Natural killer cell treated with Interleukin-12 subunit alpha and Interleukin-12 subunit beta and Interleukin-15 and Interleukin-18, amount 100 ng/mL, for 72 hours (primary cell): ENCODE data around the gene NOS1AP. TPM values are rescaled to one million over a fixed set of nuclear protein-coding genes. Genes with fewer than 3 reads are reported as not detected.
"Not testable (repeated sequence)": the region's sequence is repeated elsewhere in the genome, so short reads cannot be mapped to it uniquely, and the experiment has no call there.

Experiments
- ATAC-seq, 2 donors: fragments of 150-1000 bp; cut with Tn5 transposase in 1 of 2; sonication (Bioruptor Pico), chemical (Tn5 transposase) in 1 of 2; 2 replicates each; pipeline ENCODE4 v1.10.0; 2021
- DNase-seq: peaks from one replicate; pipeline ENCODE4 v3.0.0; 2022; ENCODE audit warnings: low spot score
- H3K27ac Mint-ChIP-seq, 2 donors: 1 replicate in 1 of 2; 2 replicates in 1 of 2; pipeline ENCODE4 v1.8.0; 2022; ENCODE audit warnings: mixed read lengths in 2 of 2, mild to moderate bottlenecking in 1 of 2, moderate library complexity in 1 of 2
- H3K27me3 Mint-ChIP-seq, 2 donors: 1 replicate in 1 of 2; 2 replicates in 1 of 2; pipeline ENCODE4 v1.8.0; 2022; ENCODE audit warnings: mixed read lengths in 2 of 2
- H3K36me3 Mint-ChIP-seq: one replicate; pipeline ENCODE4 v1.8.0; 2022; ENCODE audit warnings: mixed read lengths
- H3K4me1 Mint-ChIP-seq, 2 donors: 1 replicate in 1 of 2; 2 replicates in 1 of 2; pipeline ENCODE4 v1.8.0; 2022; ENCODE audit warnings: low read depth in 2 of 2, mixed read lengths in 2 of 2, mild to moderate bottlenecking in 1 of 2
- H3K4me3 Mint-ChIP-seq: one replicate; pipeline ENCODE4 v1.8.0; 2022; ENCODE audit warnings: mixed read lengths
- H3K9me3 Mint-ChIP-seq: 2 replicates; pipeline ENCODE4 v1.8.0; 2022; ENCODE audit warnings: mixed read lengths
- total RNA-seq, 2 donors: library from RNA; stranded (reverse); gene quantifications; one replicate each; pipeline ENCODE4 v1.2.3, GENCODE V29; 2022

Gene NOS1AP
- total RNA-seq, 2 donors from 2014 or later, result 0.12 TPM; not detected in 1

DNA sequence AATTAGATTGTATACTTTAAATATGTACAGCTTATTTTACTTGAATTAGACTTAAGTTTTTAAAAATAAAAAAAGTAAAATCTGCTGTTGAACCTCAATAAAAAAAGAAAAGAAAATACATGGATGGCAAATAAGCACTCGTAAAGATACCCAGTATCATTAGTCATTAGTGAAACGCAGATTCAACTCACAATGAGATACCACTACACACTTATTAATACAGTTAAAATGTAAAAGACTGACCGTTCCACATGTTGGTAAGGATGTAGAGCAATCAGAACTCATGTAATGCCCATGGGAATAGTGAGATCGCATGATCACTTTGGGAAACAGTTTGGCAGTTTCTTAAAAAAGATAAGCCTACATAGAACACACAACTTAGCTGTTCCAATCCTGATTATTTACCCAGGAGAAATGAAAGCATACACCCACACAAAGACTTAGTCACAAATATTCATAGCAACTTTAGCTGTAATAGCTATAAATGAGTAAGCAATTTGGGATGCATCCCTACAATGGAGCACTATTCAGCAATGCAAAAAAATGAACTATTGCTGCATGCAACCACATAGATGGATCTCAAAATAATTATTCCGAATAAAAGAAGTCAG, 335.2 kb downstream of the NOS1AP start:
- H3K4me3 Mint-ChIP-seq, result peak overlapping the region; percentile 72
- DNase-seq, result no peak

DNA sequence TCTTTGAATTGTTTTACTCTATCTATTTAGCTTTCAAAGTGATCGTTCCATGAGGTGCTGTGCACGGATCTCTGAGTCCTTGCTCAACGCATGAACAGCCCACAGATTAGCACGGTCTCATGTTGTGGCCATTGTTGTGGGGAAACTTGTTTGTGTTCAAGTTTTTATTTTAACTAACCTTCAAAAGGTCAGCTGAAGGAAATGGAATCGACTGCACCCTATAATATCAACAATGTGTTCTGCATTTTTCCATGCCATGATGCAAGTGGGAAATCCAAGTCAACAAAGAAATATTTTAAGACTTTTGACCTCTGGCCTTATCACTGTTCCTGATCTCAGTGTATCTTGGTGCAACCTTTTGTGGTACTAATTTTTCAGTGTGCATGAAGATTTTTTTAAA, 336.3 kb downstream of the NOS1AP start:
- no peaks in the 10 kb centered on the region for H3K36me3 Mint-ChIP-seq
- DNase-seq (no peak), ATAC-seq (peak in 1 of 2 donors; percentile 61)
- peak overlapping the region; percentile 93 to 94 for H3K27ac Mint-ChIP-seq
- peak overlapping the region; percentile 72 for H3K4me3 Mint-ChIP-seq
- H3K9me3 Mint-ChIP-seq, result no peaks in the 10 kb centered on the region
- H3K4me1 Mint-ChIP-seq, result peaks cover 59 to 63% of the 10 kb centered on the region in 2 donors
- H3K27me3 Mint-ChIP-seq, result no peaks in the 10 kb centered on the region

More for the DNA sequence above, 335.2 kb downstream of the NOS1AP start:
- no peaks in the 10 kb centered on the region for H3K27me3 Mint-ChIP-seq
- peaks cover 58 to 61% of the 10 kb centered on the region in 2 donors for H3K4me1 Mint-ChIP-seq
- H3K9me3 Mint-ChIP-seq, result no peaks in the 10 kb centered on the region
- no peak for ATAC-seq
- peak overlapping the region; percentile 93 to 94 for H3K27ac Mint-ChIP-seq
- H3K36me3 Mint-ChIP-seq, result no peaks in the 10 kb centered on the region

DNA sequence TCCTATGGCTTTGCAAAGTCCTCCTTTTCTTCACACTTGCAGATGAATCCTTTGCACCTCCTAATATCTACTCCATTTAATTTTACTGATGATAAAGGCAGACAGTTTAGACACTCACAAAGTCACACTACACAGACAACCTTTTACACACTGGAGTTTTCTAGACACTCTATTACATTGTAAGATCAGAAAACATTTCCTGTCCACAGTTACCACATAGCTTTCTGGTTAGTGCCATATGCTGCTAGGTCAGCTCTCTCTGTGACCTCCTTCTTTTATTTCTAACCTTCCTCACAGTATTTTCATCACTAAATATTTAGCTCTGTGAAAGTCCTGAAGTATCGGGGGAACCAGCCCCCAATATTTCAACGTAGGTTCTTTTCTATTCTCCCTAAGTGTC, 337.3 kb downstream of the NOS1AP start:
- peak overlapping the region; percentile 93 to 94 for H3K27ac Mint-ChIP-seq
- ATAC-seq (peak; percentile 67 to 71), DNase-seq (no peak)
- peaks cover 62 to 67% of the 10 kb centered on the region in 2 donors for H3K4me1 Mint-ChIP-seq
- no peaks in the 10 kb centered on the region for H3K36me3 Mint-ChIP-seq
- H3K4me3 Mint-ChIP-seq, result peak overlapping the region; percentile 98
- H3K27me3 Mint-ChIP-seq, result no peaks in the 10 kb centered on the region
- H3K9me3 Mint-ChIP-seq, result no peaks in the 10 kb centered on the region

DNA sequence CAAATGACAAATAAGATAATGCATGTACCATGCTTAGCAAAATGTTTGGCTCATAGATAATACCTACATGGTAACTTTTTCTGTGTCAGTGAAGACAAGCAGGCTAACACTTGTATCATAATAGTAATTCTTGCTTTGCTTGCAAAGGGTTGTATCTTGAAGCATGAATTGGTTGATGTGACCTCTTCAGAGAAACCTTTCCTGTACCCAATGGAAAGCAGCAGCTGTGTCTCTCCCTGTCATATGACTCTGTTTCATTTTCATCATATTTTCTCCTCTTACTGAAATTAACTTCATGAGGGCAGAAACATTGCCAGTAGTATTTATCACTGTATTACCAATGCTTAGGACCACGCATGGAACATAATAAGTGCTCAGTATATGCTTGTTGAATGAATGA, 338.0 kb downstream of the NOS1AP start:
- H3K4me3 Mint-ChIP-seq, result peak overlapping the region; percentile 98
- H3K36me3 Mint-ChIP-seq, result no peaks in the 10 kb centered on the region
- peaks cover 67% of the 10 kb centered on the region in 2 donors for H3K4me1 Mint-ChIP-seq
- ATAC-seq (no peak), DNase-seq (no peak)
- no peaks in the 10 kb centered on the region for H3K9me3 Mint-ChIP-seq
- H3K27me3 Mint-ChIP-seq, result no peaks in the 10 kb centered on the region
- peak overlapping the region; percentile 93 to 94 for H3K27ac Mint-ChIP-seq

DNA sequence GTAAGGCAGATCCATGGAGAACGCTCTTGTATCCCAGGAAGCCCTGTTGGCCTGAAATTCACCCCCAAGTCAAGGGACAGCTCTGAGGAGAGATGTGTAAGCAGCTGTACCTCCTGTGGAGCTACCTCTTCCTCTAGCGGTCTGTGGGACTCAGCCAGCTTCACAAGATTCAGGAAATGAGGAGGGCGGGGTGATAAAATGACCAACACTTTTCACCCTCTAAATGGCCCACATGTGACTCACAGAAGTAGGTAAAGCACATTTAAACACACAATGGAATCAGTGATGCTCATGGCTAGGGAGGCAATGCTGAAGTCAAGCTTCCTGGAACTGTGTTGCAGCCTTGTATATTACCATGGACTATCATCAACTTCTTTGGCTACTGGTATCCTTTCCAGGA, 342.5 kb downstream of the NOS1AP start, which contains the start of gene SH2D1B:
SH2D1B (minus strand) TSS at position 135 of the 400 bp plus-strand sequence; CDS start at position 15, 120 bp downstream.
- H3K4me3 Mint-ChIP-seq, result peak within 1 kb of the TSS; percentile 98
- H3K9me3 Mint-ChIP-seq, result no peaks in the 10 kb centered on the region
- H3K27ac Mint-ChIP-seq, result peak within 1 kb of the TSS; percentile 93 to 94

DNA sequence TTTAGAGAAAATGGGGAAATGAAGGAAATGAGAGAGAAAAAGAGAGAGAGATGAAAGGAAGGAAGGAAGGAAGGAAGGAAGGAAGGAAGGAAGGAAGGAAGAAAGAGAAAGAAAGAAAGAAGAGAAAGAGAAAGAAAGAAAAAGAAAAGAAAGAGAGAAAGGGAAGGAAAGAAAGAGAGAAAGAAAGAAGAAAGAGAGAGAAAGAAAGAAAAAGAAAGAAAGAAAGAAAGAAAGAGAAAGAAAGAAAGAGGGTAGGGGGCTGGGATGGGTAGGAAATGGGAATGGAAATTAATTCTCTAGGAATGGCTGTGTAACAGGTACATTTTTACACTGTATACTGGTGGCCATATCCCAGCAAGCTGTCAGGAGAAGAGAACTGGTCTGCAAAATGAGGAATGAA, 346.7 kb downstream of the NOS1AP start:
- Mint-ChIP-seq H3K4me3 (no peak overlapping the region), H3K27ac (peak overlapping the region; percentile 40 to 78), H3K36me3 (no peaks in the 10 kb centered on the region), H3K9me3 (no peaks in the 10 kb centered on the region), H3K27me3 (no peaks in the 10 kb centered on the region), H3K4me1 (peaks cover 57 to 63% of the 10 kb centered on the region in 2 donors)
- DNase-seq, result no peak
- no peak for ATAC-seq

More for the DNA sequence above, 342.5 kb downstream of the NOS1AP start, which contains the start of gene SH2D1B:
- DNase-seq (peak; percentile 84), ATAC-seq (peak; percentile 90 to 91)
- no peaks in the 10 kb centered on the region for H3K27me3 Mint-ChIP-seq
- peaks cover 59 to 65% of the 10 kb centered on the region in 2 donors for H3K4me1 Mint-ChIP-seq
- no peaks in the 10 kb centered on the region for H3K36me3 Mint-ChIP-seq

DNA sequence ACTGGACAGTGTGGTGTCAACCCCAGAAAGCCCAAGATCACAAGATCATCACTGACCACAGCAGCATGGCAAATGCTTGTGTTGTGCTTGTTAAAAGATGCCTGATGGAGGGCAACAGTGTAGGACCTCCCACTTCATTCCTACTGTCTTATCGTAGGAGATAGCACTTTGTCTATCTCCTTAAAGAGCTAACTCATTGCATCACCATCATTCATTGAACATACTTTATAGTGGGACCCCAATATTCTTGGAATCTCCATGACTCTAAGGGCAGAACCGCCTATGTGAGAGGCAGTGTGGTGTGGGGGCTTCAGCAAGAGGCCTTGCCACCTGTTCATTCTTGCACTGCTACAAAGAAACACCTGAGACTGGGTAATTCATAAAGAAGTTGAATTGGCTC, 347.4 kb downstream of the NOS1AP start:
- H3K9me3 Mint-ChIP-seq, result no peaks in the 10 kb centered on the region
- no peaks in the 10 kb centered on the region for H3K27me3 Mint-ChIP-seq
- ATAC-seq, result no peak
- DNase-seq, result no peak
- peaks cover 57 to 63% of the 10 kb centered on the region in 2 donors for H3K4me1 Mint-ChIP-seq
- no peaks in the 10 kb centered on the region for H3K36me3 Mint-ChIP-seq
- no peak overlapping the region for H3K4me3 Mint-ChIP-seq
- H3K27ac Mint-ChIP-seq, result peak overlapping the region in 1 of 2 donors; percentile 45

DNA sequence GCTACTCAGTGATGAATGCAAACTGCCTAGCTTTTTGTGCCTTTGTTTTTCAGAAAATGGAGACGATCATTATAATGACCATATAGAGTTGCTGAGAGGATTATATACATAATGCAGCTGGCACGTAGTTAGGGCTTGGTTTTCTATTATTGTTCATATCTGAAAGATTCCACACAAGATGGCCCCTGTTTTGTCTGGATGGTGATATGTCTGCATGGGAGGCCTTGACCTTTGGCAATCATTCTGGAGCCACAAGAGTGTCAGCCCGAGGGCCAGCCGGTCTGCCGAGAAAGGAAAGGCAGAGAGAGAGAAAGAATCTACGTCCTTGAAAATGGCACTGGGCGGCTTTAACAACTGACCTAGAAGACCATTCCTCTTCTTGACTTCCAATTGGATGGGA, 348.2 kb downstream of the NOS1AP start:
- peaks cover 53 to 59% of the 10 kb centered on the region in 2 donors for H3K4me1 Mint-ChIP-seq
- peak overlapping the region in 1 of 2 donors; percentile 45 for H3K27ac Mint-ChIP-seq

DNA sequence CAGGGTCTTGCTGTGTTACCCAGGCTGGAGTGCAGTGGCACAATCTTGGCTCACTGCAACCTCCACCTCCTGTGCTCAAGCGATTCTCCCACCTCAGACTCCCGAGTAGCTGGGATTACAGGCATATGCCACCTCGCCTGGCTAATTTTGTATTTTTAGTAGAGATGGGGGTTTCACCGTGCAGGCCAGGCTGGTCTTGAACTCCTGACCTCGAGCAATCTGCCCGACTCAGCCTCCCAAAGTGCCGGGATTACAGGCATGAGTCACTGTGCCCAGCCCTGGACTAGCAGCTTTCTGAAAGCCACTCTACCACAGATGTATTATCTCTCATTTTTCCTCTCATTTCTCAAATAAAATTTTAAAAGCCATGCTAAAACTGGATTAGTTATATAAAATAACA, 349.1 kb downstream of the NOS1AP start:
- H3K27me3 Mint-ChIP-seq, H3K27ac Mint-ChIP-seq, DNase-seq, H3K36me3 Mint-ChIP-seq, H3K9me3 Mint-ChIP-seq, ATAC-seq, H3K4me3 Mint-ChIP-seq: not testable (repeated sequence)
- H3K4me1 Mint-ChIP-seq, result peaks cover 47 to 55% of the 10 kb centered on the region in 2 donors

More for the DNA sequence above, 348.2 kb downstream of the NOS1AP start:
- ATAC-seq (no peak), DNase-seq (no peak)
- no peaks in the 10 kb centered on the region for H3K27me3 Mint-ChIP-seq
- H3K36me3 Mint-ChIP-seq, result no peaks in the 10 kb centered on the region
- no peaks in the 10 kb centered on the region for H3K9me3 Mint-ChIP-seq
- no peak overlapping the region for H3K4me3 Mint-ChIP-seq

DNA sequence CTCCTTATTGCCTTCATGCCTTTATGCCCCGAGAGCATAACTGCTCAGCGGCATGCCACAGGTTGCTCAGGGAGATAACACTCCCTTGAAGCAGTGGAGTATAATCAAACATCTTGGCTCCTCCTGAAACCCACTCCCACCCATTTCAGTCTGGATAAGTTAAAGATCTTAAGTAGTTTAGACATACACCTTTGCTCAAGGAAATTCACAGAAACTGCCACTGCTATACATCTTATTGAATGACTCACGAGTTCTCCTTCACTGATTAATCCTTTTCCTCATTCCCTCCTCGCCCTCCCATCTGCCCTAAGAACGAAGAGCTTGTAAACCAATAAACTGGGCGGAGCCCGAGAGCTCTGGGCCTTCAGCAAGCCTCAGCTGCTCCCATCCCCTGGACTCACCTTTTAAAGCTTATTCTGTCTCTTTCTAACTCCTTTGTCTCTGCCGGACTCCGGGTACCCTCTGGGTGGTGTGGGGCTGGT, 350.0 kb downstream of the NOS1AP start:
- H3K27ac Mint-ChIP-seq, result peak overlapping the region; percentile 85 to 94
- ATAC-seq, DNase-seq, H3K9me3 Mint-ChIP-seq, H3K4me3 Mint-ChIP-seq, H3K36me3 Mint-ChIP-seq, H3K27me3 Mint-ChIP-seq: not testable (repeated sequence)
- peaks cover 47 to 51% of the 10 kb centered on the region in 2 donors for H3K4me1 Mint-ChIP-seq

Other genes starting within 250 kb of the NOS1AP start
- gene OLFML2B, start 45.8 kb upstream of the NOS1AP start, total RNA-seq, result not detected